H9 (cell line): ENCODE measurements around the gene IQGAP2. TPM values are rescaled to one million over a fixed set of nuclear protein-coding genes. Genes with fewer than 3 reads are reported as not detected.

Source experiments
- DNase-seq: peaks from one replicate; pipeline ENCODE4 v3.0.0-alpha.2; 2017
- H2AFZ ChIP-seq: one replicate; pipeline ENCODE4 v1.6.1; 2013; ENCODE audit warnings: mild to moderate bottlenecking, low read length, control low read depth, moderate library complexity
- H2AK5ac ChIP-seq: 2 replicates; pipeline ENCODE4 v1.6.1; 2013; ENCODE audit warnings: low read length, control low read depth, mixed read lengths; ENCODE audit not compliant: insufficient read length
- H2BK120ac ChIP-seq: one replicate; pipeline ENCODE4 v1.6.1; 2013; ENCODE audit warnings: low read depth, mild to moderate bottlenecking, low read length, control low read depth, inconsistent platforms; ENCODE audit not compliant: poor library complexity, severe bottlenecking
- H2BK12ac ChIP-seq: 2 replicates; pipeline ENCODE4 v1.6.1; 2013; ENCODE audit warnings: low read length, control low read depth, mixed read lengths, low read depth; ENCODE audit not compliant: insufficient read length
- H2BK15ac ChIP-seq: 2 replicates; pipeline ENCODE4 v1.6.1; 2013; ENCODE audit warnings: low read depth, low read length, control low read depth
- H2BK20ac ChIP-seq: one replicate; pipeline ENCODE4 v1.6.1; 2013; ENCODE audit warnings: low read depth, mild to moderate bottlenecking, low read length, control low read depth, inconsistent platforms; ENCODE audit not compliant: poor library complexity, severe bottlenecking
- H2BK5ac ChIP-seq: 2 replicates; pipeline ENCODE4 v1.6.1; 2013; ENCODE audit warnings: low read length, control low read depth, mixed read lengths; ENCODE audit not compliant: insufficient read length
- H3K14ac ChIP-seq: 2 replicates; pipeline ENCODE4 v1.6.1; 2013; ENCODE audit warnings: low read length, control low read depth; ENCODE audit not compliant: insufficient read depth
- H3K18ac ChIP-seq: 2 replicates; pipeline ENCODE4 v1.6.1; 2013; ENCODE audit warnings: low read depth, mild to moderate bottlenecking, mixed read lengths, low read length, control low read depth; ENCODE audit not compliant: insufficient read length
- H3K23ac ChIP-seq: 2 replicates; pipeline ENCODE4 v1.6.1; 2013; ENCODE audit warnings: low read length, control low read depth, mixed read lengths, low read depth; ENCODE audit not compliant: insufficient read length
- H3K23me2 ChIP-seq: 2 replicates; pipeline ENCODE4 v1.6.1; 2013; ENCODE audit warnings: low read depth, mild to moderate bottlenecking, mixed read lengths, low read length, control low read depth; ENCODE audit not compliant: insufficient read length, poor library complexity, severe bottlenecking
- H3K27ac ChIP-seq: 2 replicates; pipeline ENCODE4 v1.5.1; 2013; ENCODE audit warnings: low read length, control low read depth, mixed read lengths, low read depth; ENCODE audit not compliant: insufficient read length
- H3K27me3 ChIP-seq: 2 replicates; pipeline ENCODE4 v1.6.1; 2013; ENCODE audit warnings: low read length, control low read depth, inconsistent platforms; ENCODE audit not compliant: insufficient read depth
- H3K4ac ChIP-seq: 2 replicates; pipeline ENCODE4 v1.6.1; 2013; ENCODE audit warnings: low read depth, mild to moderate bottlenecking, control low read depth, inconsistent platforms, low read length, moderate library complexity
- H3K4me1 ChIP-seq: 2 replicates; pipeline ENCODE4 v1.6.1; 2013; ENCODE audit warnings: low read length, control low read depth, inconsistent platforms; ENCODE audit not compliant: insufficient read depth
- H3K4me2 ChIP-seq: 2 replicates; pipeline ENCODE4 v1.6.1; 2013; ENCODE audit warnings: low read length, control low read depth, mixed read lengths; ENCODE audit not compliant: insufficient read length, insufficient read depth
- H3K56ac ChIP-seq: 2 replicates; pipeline ENCODE4 v1.6.1; 2013; ENCODE audit warnings: low read depth, mild to moderate bottlenecking, mixed read lengths, low read length, control low read depth; ENCODE audit not compliant: insufficient read length
- H3K79me1 ChIP-seq: 2 replicates; pipeline ENCODE4 v1.6.1; 2013; ENCODE audit warnings: low read depth, mild to moderate bottlenecking, moderate library complexity, low read length, control low read depth, inconsistent platforms; ENCODE audit not compliant: insufficient read depth, poor library complexity, severe bottlenecking
- H3K79me2 ChIP-seq: 2 replicates; pipeline ENCODE4 v1.6.1; 2013; ENCODE audit warnings: low read length, control low read depth, inconsistent platforms; ENCODE audit not compliant: insufficient read depth
- H3K9ac ChIP-seq: 2 replicates; pipeline ENCODE4 v1.6.1; 2013; ENCODE audit warnings: low read length, control low read depth, mixed read lengths; ENCODE audit not compliant: insufficient read length; ENCODE audit errors: extremely low read depth
- H3K9me3 ChIP-seq: one replicate; pipeline ENCODE4 v1.6.1; 2013; ENCODE audit warnings: low read depth, low read length, inconsistent platforms; ENCODE audit not compliant: control insufficient read depth
- H3T11ph ChIP-seq: one replicate; pipeline ENCODE4 v1.6.1; 2013; ENCODE audit warnings: mild to moderate bottlenecking, low read length, control low read depth, inconsistent platforms
- H4K20me1 ChIP-seq: one replicate; pipeline ENCODE4 v1.6.1; 2013; ENCODE audit not compliant: control insufficient read depth, insufficient read length, insufficient read depth
- H4K5ac ChIP-seq: 2 replicates; pipeline ENCODE4 v1.6.1; 2013; ENCODE audit warnings: low read depth, mild to moderate bottlenecking, mixed read lengths, low read length, control low read depth; ENCODE audit not compliant: insufficient read length
- H4K8ac ChIP-seq: replicated peaks from 2 replicates; pipeline ENCODE4 v1.6.1; 2013; ENCODE audit warnings: low read length, control low read depth, mixed read lengths, low read depth; ENCODE audit not compliant: insufficient read length
- H4K91ac ChIP-seq: 2 replicates; pipeline ENCODE4 v1.6.1; 2013; ENCODE audit warnings: low read depth, mild to moderate bottlenecking, moderate library complexity, mixed read lengths, low read length, control low read depth; ENCODE audit not compliant: insufficient read length
- H3K27ac Mint-ChIP-seq, 3 experiments: 2 replicates in 2 of 3; 3 replicates in 1 of 3; pipeline ENCODE4 v1.8.0; 2020 to 2021; ENCODE audit warnings: mixed read lengths in 3 of 3, mild to moderate bottlenecking in 1 of 3, moderate library complexity in 1 of 3
- H3K27me3 Mint-ChIP-seq: 2 replicates; pipeline ENCODE4 v1.8.0; 2021; ENCODE audit warnings: low read depth, mild to moderate bottlenecking, moderate library complexity, mixed read lengths
- H3K36me3 Mint-ChIP-seq, 3 experiments: 2 replicates in 2 of 3; 3 replicates in 1 of 3; pipeline ENCODE4 v1.8.0; 2020 to 2021; ENCODE audit warnings: low read depth in 3 of 3, mixed read lengths in 3 of 3; ENCODE audit not compliant: insufficient read depth in 1 of 3
- H3K4me1 Mint-ChIP-seq, 2 experiments: 2 replicates each; pipeline ENCODE4 v1.8.0; 2020; ENCODE audit warnings: mixed read lengths in 2 of 2
- H3K4me3 Mint-ChIP-seq, 2 experiments: 2 replicates in 1 of 2; 3 replicates in 1 of 2; pipeline ENCODE4 v1.8.0; 2020 to 2021; ENCODE audit warnings: mild to moderate bottlenecking in 2 of 2, mixed read lengths in 2 of 2, moderate library complexity in 1 of 2
- H3K9me3 Mint-ChIP-seq, 2 experiments: 2 replicates in 1 of 2; 3 replicates in 1 of 2; pipeline ENCODE4 v1.8.0; 2020; ENCODE audit warnings: mild to moderate bottlenecking in 2 of 2, mixed read lengths in 2 of 2, moderate library complexity in 1 of 2
- WGBS: extraction: QIAGEN DNeasy Blood & Tissue Kit; methylation state at CpG from one replicate; pipeline ENCODE4 v1.1.7; 2013; ENCODE audit warnings: missing lambda C conversion rate, low lambda C conversion rate, mixed read lengths; ENCODE audit not compliant: insufficient read length; ENCODE audit errors: extremely low coverage; 5-methylcytosine and 5-hydroxymethylcytosine counted together
- total RNA-seq: library from RNA; stranded (reverse); gene quantifications from 2 replicates; pipeline ENCODE4 v1.2.1, GENCODE V29; 2021
- TF ChIP-seq, protein P1 (sequence below): fragments of 200-600 bp; sonication (generic); conservative IDR thresholded peaks from 3 replicates; pipeline ENCODE4 v1.8.0; 2021; ENCODE audit warnings: antibody characterized with exemption, mild to moderate bottlenecking

The IQGAP2 gene
- total RNA-seq, 1 experiment from 2014 or later, result 22.5 TPM

DNA sequence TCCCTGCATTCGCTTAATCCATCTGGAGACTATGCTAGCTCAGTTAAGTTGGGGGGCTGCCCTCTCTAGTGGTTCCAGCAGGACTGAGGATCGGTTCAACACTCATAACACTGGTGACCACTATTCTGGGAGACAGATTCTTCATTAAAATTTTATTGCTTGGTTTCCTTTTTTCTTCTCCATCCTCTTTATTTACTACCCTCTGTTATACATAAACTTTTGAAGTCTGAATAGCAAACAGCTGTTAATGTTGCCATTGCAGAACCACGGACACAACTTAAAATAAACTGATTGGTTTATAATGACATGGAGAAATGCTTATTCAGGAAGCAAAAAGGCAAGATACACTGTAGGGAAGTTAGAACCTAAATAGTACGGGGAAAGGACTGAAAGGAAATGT is 22.1 kb downstream of the IQGAP2 start:
- no peak overlapping the region for H3K4me2 ChIP-seq

More for the DNA sequence above, 22.1 kb downstream of the IQGAP2 start:
- TF ChIP-seq, protein P1, sequence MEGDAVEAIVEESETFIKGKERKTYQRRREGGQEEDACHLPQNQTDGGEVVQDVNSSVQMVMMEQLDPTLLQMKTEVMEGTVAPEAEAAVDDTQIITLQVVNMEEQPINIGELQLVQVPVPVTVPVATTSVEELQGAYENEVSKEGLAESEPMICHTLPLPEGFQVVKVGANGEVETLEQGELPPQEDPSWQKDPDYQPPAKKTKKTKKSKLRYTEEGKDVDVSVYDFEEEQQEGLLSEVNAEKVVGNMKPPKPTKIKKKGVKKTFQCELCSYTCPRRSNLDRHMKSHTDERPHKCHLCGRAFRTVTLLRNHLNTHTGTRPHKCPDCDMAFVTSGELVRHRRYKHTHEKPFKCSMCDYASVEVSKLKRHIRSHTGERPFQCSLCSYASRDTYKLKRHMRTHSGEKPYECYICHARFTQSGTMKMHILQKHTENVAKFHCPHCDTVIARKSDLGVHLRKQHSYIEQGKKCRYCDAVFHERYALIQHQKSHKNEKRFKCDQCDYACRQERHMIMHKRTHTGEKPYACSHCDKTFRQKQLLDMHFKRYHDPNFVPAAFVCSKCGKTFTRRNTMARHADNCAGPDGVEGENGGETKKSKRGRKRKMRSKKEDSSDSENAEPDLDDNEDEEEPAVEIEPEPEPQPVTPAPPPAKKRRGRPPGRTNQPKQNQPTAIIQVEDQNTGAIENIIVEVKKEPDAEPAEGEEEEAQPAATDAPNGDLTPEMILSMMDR, result no peak
- Histone ChIP-seq H3K27ac (peak overlapping the region; percentile 92), H4K5ac (no peak overlapping the region), H3K27me3 (no peaks in the 10 kb centered on the region), H3K79me2 (peaks cover under 1% of the 10 kb centered on the region; the same call in 1 of the 2 replicates), H3K56ac (no peak overlapping the region), H3K23ac (no peak overlapping the region), H2BK15ac (no peak overlapping the region), H2AFZ (no peak overlapping the region), H3K79me1 (peaks cover 2% of the 10 kb centered on the region), H4K8ac (no peak overlapping the region), H3K18ac (no peak overlapping the region), H3K4ac (no peak overlapping the region), H3K23me2 (peaks cover 3% of the 10 kb centered on the region), H2BK120ac (no peak overlapping the region), H3K4me1 (peaks cover 35% of the 10 kb centered on the region), H3T11ph (no peak overlapping the region), H2AK5ac (no peak overlapping the region), H2BK5ac (no peak overlapping the region), H3K14ac (no peak overlapping the region), H4K20me1 (no peaks in the 10 kb centered on the region), H2BK20ac (no peak overlapping the region), H3K9ac (no peak overlapping the region), H3K9me3 (no peaks in the 10 kb centered on the region), H2BK12ac (no peak overlapping the region), H4K91ac (no peak overlapping the region)
- no CpG with 5 or more reads among the region's 4 CpGs for WGBS
- Mint-ChIP-seq H3K9me3 (no peaks in the 10 kb centered on the region), H3K4me3 (no peak overlapping the region), H3K27ac (peak overlapping the region in 2 of 3 experiments; percentile 75 to 78; a peak in 3 of 7 replicates), H3K36me3 (peaks cover 0 to 4% (median 2%) of the 10 kb centered on the region in 3 experiments; a peak in 5 of 7 replicates), H3K4me1 (peaks cover 58 to 63% of the 10 kb centered on the region in 2 experiments), H3K27me3 (no peaks in the 10 kb centered on the region)
- no peak for DNase-seq
